ENCODE results near the gene NUP205. TPM values are rescaled to one million over a fixed set of nuclear protein-coding genes. Genes with fewer than 3 reads are reported as not detected.
"Not testable (repeated sequence)": the region's sequence is repeated elsewhere in the genome, so short reads cannot be mapped to it uniquely, and the experiment has no call there.

NUP205 gene
- total RNA-seq, 4 donors from 2014 or later: 21.0 to 65.9 (median 47.6) TPM

DNA sequence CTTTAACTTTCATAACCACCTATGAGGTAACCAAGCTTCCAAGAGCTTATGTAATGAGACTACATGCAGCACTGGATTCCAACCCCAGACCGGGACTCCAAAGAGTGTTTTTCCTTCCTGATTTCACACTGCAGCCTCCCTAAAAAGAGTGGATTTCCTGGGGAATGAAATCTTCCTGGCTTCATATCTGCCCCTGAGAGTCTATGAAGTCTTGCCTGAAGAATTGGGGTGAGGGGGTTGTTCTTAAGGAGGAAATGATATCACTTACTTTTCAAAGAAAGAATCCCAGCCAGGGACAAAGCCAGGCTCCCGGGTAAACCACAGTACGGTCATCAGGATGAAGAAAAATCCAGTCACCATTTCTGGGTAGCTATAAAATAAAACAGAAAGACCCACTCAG lies 134.3 kb downstream of the NUP205 start:
- H3K27ac ChIP-seq: no peak overlapping the region
- no peaks in the 10 kb centered on the region for H3K9me3 ChIP-seq
- no peaks in the 10 kb centered on the region for H3K36me3 ChIP-seq
- no peak overlapping the region for H3K4me3 ChIP-seq
- DNase-seq: no peak
- no peaks in the 10 kb centered on the region for H3K27me3 ChIP-seq
- no peaks in the 10 kb centered on the region for H3K4me1 ChIP-seq
- intact Hi-C loops (cut with DNase I; ENCODE audit: low total_unique reads): no loop called here
- TF ChIP-seq, protein P1, sequence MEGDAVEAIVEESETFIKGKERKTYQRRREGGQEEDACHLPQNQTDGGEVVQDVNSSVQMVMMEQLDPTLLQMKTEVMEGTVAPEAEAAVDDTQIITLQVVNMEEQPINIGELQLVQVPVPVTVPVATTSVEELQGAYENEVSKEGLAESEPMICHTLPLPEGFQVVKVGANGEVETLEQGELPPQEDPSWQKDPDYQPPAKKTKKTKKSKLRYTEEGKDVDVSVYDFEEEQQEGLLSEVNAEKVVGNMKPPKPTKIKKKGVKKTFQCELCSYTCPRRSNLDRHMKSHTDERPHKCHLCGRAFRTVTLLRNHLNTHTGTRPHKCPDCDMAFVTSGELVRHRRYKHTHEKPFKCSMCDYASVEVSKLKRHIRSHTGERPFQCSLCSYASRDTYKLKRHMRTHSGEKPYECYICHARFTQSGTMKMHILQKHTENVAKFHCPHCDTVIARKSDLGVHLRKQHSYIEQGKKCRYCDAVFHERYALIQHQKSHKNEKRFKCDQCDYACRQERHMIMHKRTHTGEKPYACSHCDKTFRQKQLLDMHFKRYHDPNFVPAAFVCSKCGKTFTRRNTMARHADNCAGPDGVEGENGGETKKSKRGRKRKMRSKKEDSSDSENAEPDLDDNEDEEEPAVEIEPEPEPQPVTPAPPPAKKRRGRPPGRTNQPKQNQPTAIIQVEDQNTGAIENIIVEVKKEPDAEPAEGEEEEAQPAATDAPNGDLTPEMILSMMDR (IDR thresholded peaks at IDR 0.05): no peak
- no peak for TF ChIP-seq POLR2A (IDR thresholded peaks at IDR 0.05)

- H3K36me3 ChIP-seq; H3K4me3 ChIP-seq; H3K4me1 ChIP-seq; H3K27ac ChIP-seq; intact Hi-C loops (cut with DNase I; ENCODE audit: low total_unique reads); H3K27me3 ChIP-seq; DNase-seq; H3K9me3 ChIP-seq: not testable (repeated sequence)
Measured at GRCh38 chr7:135692606-135693005, 134.9 kb downstream of the NUP205 start.

DNA sequence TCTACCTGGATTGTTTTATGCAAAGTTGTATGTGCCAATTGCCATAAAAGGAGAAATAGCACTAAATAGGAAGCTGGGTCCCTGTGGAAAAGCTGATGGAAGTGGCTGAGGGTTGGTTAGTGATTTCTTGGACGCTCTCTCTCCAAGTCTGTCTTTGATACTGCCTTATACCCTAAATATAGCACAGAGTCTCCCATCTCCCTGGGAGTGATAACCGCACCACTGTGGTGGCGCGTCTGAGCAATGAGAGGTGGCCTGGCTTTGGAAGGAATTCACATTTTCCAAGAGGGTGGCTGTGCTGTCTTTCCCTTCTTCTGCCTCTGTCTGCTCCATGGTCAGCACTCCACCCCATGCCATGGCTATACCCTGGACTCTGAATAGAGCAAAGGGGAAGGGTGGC lies 135.8 kb downstream of the NUP205 start:
- no peak for DNase-seq
- no peak overlapping the region for H3K27ac ChIP-seq
- H3K27me3 ChIP-seq: no peaks in the 10 kb centered on the region
- no peaks in the 10 kb centered on the region for H3K36me3 ChIP-seq
- H3K9me3 ChIP-seq: no peaks in the 10 kb centered on the region
- intact Hi-C loops (cut with DNase I; ENCODE audit: low total_unique reads): no loop called here
- H3K4me1 ChIP-seq: no peaks in the 10 kb centered on the region
- H3K4me3 ChIP-seq: no peak overlapping the region
- TF ChIP-seq, protein P1 (IDR thresholded peaks at IDR 0.05): no peak
- TF ChIP-seq POLR2A (IDR thresholded peaks at IDR 0.05): no peak

DNA sequence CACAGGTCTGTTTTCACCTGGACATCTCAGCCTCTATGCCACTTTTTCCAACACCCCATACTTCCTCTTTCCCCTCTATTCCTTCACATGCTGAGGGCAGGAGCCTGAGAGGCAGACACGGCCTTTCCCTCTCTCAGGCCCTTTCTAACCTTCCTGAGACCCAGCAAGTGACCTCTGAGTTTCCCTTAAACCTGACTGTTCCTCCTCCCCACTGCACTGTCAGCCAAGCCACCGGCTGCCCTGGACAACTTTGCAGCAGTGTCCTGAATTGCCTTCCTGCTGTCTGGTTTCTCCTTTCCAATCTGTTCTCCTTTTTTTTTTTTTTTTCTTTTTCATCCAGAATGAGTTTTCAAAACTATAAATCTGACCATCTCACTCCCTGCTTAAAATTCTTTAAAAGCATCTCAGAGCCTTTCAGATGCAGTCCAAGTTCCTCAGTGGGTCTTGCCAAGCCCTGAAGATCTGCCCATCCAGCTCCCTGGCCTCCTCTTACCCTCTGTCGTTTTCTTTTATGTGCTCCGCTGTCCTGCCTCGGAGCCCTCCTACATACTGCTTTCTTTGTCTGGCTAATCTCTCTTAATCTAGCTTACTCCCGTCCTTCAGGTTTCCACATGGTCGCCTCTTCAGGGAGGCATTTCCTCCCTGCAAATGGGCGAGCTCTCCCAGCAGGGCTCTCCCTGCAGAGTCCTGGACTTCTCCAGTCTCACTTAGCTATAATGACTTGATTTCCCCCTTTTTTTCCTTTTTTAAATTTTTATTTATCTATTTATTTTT lies 139.7 kb downstream of the NUP205 start:
- intact Hi-C loops (cut with DNase I; ENCODE audit: low total_unique reads): no loop called here
- Histone ChIP-seq H3K27ac (peak overlapping the region in 1 of 2 donors; percentile 25), H3K4me1 (no peaks in the 10 kb centered on the region), H3K27me3 (no peaks in the 10 kb centered on the region), H3K4me3 (no peak overlapping the region), H3K36me3 (no peaks in the 10 kb centered on the region), H3K9me3 (no peaks in the 10 kb centered on the region)
- no peak for DNase-seq
- TF ChIP-seq POLR2A (IDR thresholded peaks at IDR 0.05): no peak
- TF ChIP-seq, protein P1 (IDR thresholded peaks at IDR 0.05): no peak

Small RNA genes within 50 kb of the gene (small RNA-seq; reads per million reads assigned to genes)
- not detected for gene RNU6-1154P

Other genes starting within 250 kb of the NUP205 start
- gene CNOT4, start 47.8 kb upstream of the NUP205 start, total RNA-seq: 10 to 100 TPM; 13.2 to 35.6 (median 20.6) TPM
- gene STMP1, start 104.6 kb downstream of the NUP205 start, total RNA-seq: 10 to 100 TPM in 3 of 4 donors, 1 to 10 TPM in 1; 4.4 to 28.5 (median 23.1) TPM
- gene SLC13A4, start 170.3 kb downstream of the NUP205 start, total RNA-seq: under 1 TPM in 1 of 4 donors, not detected in 3; 0.26 TPM
- gene FAM180A, start 190.9 kb downstream of the NUP205 start, total RNA-seq: 10 to 100 TPM in 1 of 4 donors, 1 to 10 TPM in 1, under 1 TPM in 1, not detected in 1; 0.51 to 12.6 (median 6.3) TPM

Measured in uterus (tissue), 4 donors.